H1 (cell line): Measurements from ENCODE around the gene CEP104. TPM values are rescaled to one million over a fixed set of nuclear protein-coding genes. Genes with fewer than 3 reads are reported as not detected.

Experiments used
- CHD1 ChIP-seq: IDR thresholded peaks from 2 replicates; pipeline ENCODE4 v1.6.1; 2012; ENCODE audit warnings: low read depth, low read length, improper control_type of control experiment
- PHF8 ChIP-seq: fragments of 200-600 bp; sonication (generic); conservative IDR thresholded peaks from 2 replicates; pipeline ENCODE4 v1.7.1; 2012; ENCODE audit warnings: low read depth, mild to moderate bottlenecking, inconsistent platforms, low read length, moderate library complexity
- SIN3A ChIP-seq, 2 experiments: IDR thresholded peaks in 1 of 2; conservative IDR thresholded peaks in 1 of 2; 2 replicates each; pipeline ENCODE4 v1.6.1; 2011 to 2012; ENCODE audit warnings: low read length in 2 of 2, improper control_type of control experiment in 1 of 2, low read depth in 1 of 2, mild to moderate bottlenecking in 1 of 2
- SUZ12 ChIP-seq: fragments of 200-600 bp; sonication (generic); IDR thresholded peaks from 2 replicates; pipeline ENCODE4 v1.6.1; 2012; ENCODE audit warnings: mild to moderate bottlenecking, inconsistent platforms, low read length, moderate library complexity, mixed read lengths
- polyA plus RNA-seq, 7 experiments: library from polyadenylated mRNA; depleted of rRNA in 3 of 7; stranded (reverse) in 5 of 7; unstranded in 2 of 7; fragments of >200 nt in 5 of 7; fragments of 200-250 nt in 2 of 7; gene quantifications; 1 replicate in 5 of 7; 2 replicates in 1 of 7; 4 replicates in 1 of 7; pipeline versions ENCODE4 v1.2.1 to v1.2.3, GENCODE V29; 2011 to 2013; ENCODE audit warnings: missing spikeins in 2 of 7, mixed read lengths in 2 of 7
- total RNA-seq: library from RNA; stranded (reverse); fragmentation: NEBNext Ultra II Directional; extraction: Animal tissue kit (Norgen Biotek cat#: 25700); gene quantifications from 2 replicates; pipeline ENCODE4 v1.2.1, GENCODE V29; 2021

The CEP104 gene
- total and polyA plus RNA-seq, 2 of the 8 experiments (the other 6 are each of a cell fraction or from before 2014, with no cell fraction given): 8.0 to 43.9 TPM

- TF ChIP-seq SUZ12 (no peak), PHF8 (no peak), SIN3A (conservative IDR thresholded peaks at IDR 0.05 in 1 of 2, IDR thresholded peaks at IDR 0.05 in 1 of 2; ENCODE audit: low read depth in 1 of 2, low read length in 2 of 2) (no peak), CHD1 (no peak)
Measured at GRCh38 chr1:3836421-3836820, 20.6 kb downstream of the CEP104 start (continued).
